Fibroblast of villous mesenchyme (primary cell): ENCODE data around the gene PCP4. TPM values are rescaled to one million over a fixed set of nuclear protein-coding genes. Genes with fewer than 3 reads are reported as not detected.

Experiments
- DNase-seq: peaks from one replicate; pipeline ENCODE4 v3.0.0-alpha.2; 2010; ENCODE audit warnings: low read depth
- H3K4me3 ChIP-seq: 2 replicates; pipeline ENCODE4 v1.5.1; 2011; ENCODE audit warnings: low read depth, mild to moderate bottlenecking, low read length
- CTCF ChIP-seq: IDR thresholded peaks from 2 replicates; pipeline ENCODE4 v1.5.1; 2012; ENCODE audit warnings: low read depth, mild to moderate bottlenecking, low read length; ENCODE audit not compliant: insufficient read depth
- total RNA-seq: library from RNA; depleted of rRNA; stranded (reverse); fragments of >200 nt; gene quantifications from 2 replicates; pipeline ENCODE4 v1.2.3, GENCODE V29; 2012

PCP4 gene
- total RNA-seq, 1 donor, result not detected

GRCh38 chr21:39976800-39977199 is 109.6 kb downstream of the PCP4 start:
- DNase-seq, result no peak
- no peak overlapping the region for H3K4me3 ChIP-seq
- TF ChIP-seq CTCF, result no peak

Other genes with a start within 250 kb of the PCP4 start
- 0.32 TPM in 1 of 2 replicates, not detected in the other for gene IGSF5, start 122.3 kb upstream of the PCP4 start, total RNA-seq